ENCODE results near the gene PDK3.

PDK3 gene

GRCh38 chrX:24464836-24465531, at the start of gene PDK3:
Gene PDK3 (plus strand): TSS chrX:24465286. CDS start chrX:24465456, 170 bp downstream.
- DNase-seq: peak; percentile 61

- DNase-seq: no peak
Measured at GRCh38 chrX:24415921-24416320, 49.2 kb upstream of the PDK3 start.

GRCh38 chrX:24423960-24424359, 41.1 kb upstream of the PDK3 start:
- DNase-seq: no peak

- DNase-seq: no peak
Measured at GRCh38 chrX:24424948-24425347, 40.1 kb upstream of the PDK3 start.

GRCh38 chrX:24425806-24426205, 39.3 kb upstream of the PDK3 start:
- no peak for DNase-seq

- no peak for DNase-seq
Measured at GRCh38 chrX:24426340-24426913, 38.7 kb upstream of the PDK3 start.

- no peak for DNase-seq
Measured at GRCh38 chrX:24426921-24427746, 38.0 kb upstream of the PDK3 start.

GRCh38 chrX:24427747-24428019, 37.4 kb upstream of the PDK3 start:
- DNase-seq: no peak

- no peak for DNase-seq
Measured at GRCh38 chrX:24428516-24428915, 36.6 kb upstream of the PDK3 start.

- DNase-seq: no peak
Measured at GRCh38 chrX:24435060-24435459, 30.0 kb upstream of the PDK3 start.

- no peak for DNase-seq
Measured at GRCh38 chrX:24443918-24444317, 21.2 kb upstream of the PDK3 start.

GRCh38 chrX:24444645-24445044, 20.4 kb upstream of the PDK3 start:
- DNase-seq: no peak

- DNase-seq: no peak
Measured at GRCh38 chrX:24448762-24449250, 16.3 kb upstream of the PDK3 start.

GRCh38 chrX:24463077-24463476, 2.0 kb upstream of the PDK3 start:
- DNase-seq: no peak

GRCh38 chrX:24464498-24464835, 619 bp upstream of the PDK3 start:
- DNase-seq: no peak

- DNase-seq: no peak
Measured at GRCh38 chrX:24465532-24465865, 413 bp downstream of the PDK3 start.

GRCh38 chrX:24466025-24466424, 939 bp downstream of the PDK3 start:
- no peak for DNase-seq

- DNase-seq: no peak
Measured at GRCh38 chrX:24468245-24468644, 3.2 kb downstream of the PDK3 start.

- no peak for DNase-seq
Measured at GRCh38 chrX:24471808-24472207, 6.7 kb downstream of the PDK3 start.

- DNase-seq: no peak
Measured at GRCh38 chrX:24475480-24475879, 10.4 kb downstream of the PDK3 start.

- DNase-seq: no peak
Measured at GRCh38 chrX:24478509-24478908, 13.4 kb downstream of the PDK3 start.

GRCh38 chrX:24479924-24480323, 14.8 kb downstream of the PDK3 start:
- DNase-seq: peak; percentile 80

- DNase-seq: peak; percentile 54
Measured at GRCh38 chrX:24480400-24480865, 15.3 kb downstream of the PDK3 start.

- no peak for DNase-seq
Measured at GRCh38 chrX:24482823-24483415, 17.8 kb downstream of the PDK3 start.

All from NCI-H1436 treated with DMSO at 0.1 percent for 48 hours (cell line).